HUES64 (cell line): ENCODE results near the gene SIMC1.
"Not testable (repeated sequence)": the region's sequence is repeated elsewhere in the genome, so short reads cannot be mapped to it uniquely, and the experiment has no call there.

ENCODE experiments used
- H3K27ac ChIP-seq: 2 replicates; pipeline ENCODE4 v1.7.0; 2013; ENCODE audit warnings: low read depth, low read length, inconsistent platforms
- H3K27me3 ChIP-seq: 2 replicates; pipeline ENCODE4 v1.6.1; 2013; ENCODE audit warnings: mild to moderate bottlenecking, low read length; ENCODE audit not compliant: insufficient read depth
- H3K36me3 ChIP-seq: 2 replicates; pipeline ENCODE4 v1.6.1; 2013; ENCODE audit warnings: mild to moderate bottlenecking, low read length; ENCODE audit not compliant: insufficient read depth
- H3K4me1 ChIP-seq: 2 replicates; pipeline ENCODE4 v1.6.1; 2013; ENCODE audit warnings: mild to moderate bottlenecking, low read length, moderate library complexity; ENCODE audit not compliant: insufficient read depth
- H3K4me3 ChIP-seq: 2 replicates; pipeline ENCODE4 v1.5.1; 2013; ENCODE audit warnings: mild to moderate bottlenecking, low read length, moderate library complexity
- H3K9ac ChIP-seq: 2 replicates; pipeline ENCODE4 v1.6.1; 2013; ENCODE audit warnings: mild to moderate bottlenecking, low read depth, low read length
- H3K9me3 ChIP-seq: 2 replicates; pipeline ENCODE4 v1.6.1; 2013; ENCODE audit warnings: low read depth, low read length; ENCODE audit not compliant: insufficient read depth
- WGBS: fragments of 150-250, 120-280 bp; methylation state at CpG from one replicate; pipeline ENCODE4 v1.1.7; 2013; ENCODE audit warnings: missing lambda C conversion rate; 5-methylcytosine and 5-hydroxymethylcytosine counted together

The SIMC1 gene

GRCh38 chr5:176253370-176254065, 15.3 kb downstream of the SIMC1 start:
- H3K36me3 ChIP-seq, H3K9me3 ChIP-seq, H3K27me3 ChIP-seq, H3K27ac ChIP-seq, H3K4me1 ChIP-seq, H3K4me3 ChIP-seq, H3K9ac ChIP-seq: not testable (repeated sequence)
- 89% methylated on average over 5 of the region's 8 CpGs for WGBS

- not testable (repeated sequence) for H3K27ac ChIP-seq, H3K9me3 ChIP-seq, H3K27me3 ChIP-seq, H3K4me1 ChIP-seq, H3K4me3 ChIP-seq, H3K9ac ChIP-seq, H3K36me3 ChIP-seq
- WGBS, result no CpG with 5 or more reads among the region's 2 CpGs
These were observed 15.8 kb downstream of the SIMC1 start for GRCh38 chr5:176254066-176254393.

- H3K36me3 ChIP-seq, H3K27ac ChIP-seq, H3K27me3 ChIP-seq, H3K9me3 ChIP-seq, H3K4me1 ChIP-seq, H3K4me3 ChIP-seq, H3K9ac ChIP-seq: not testable (repeated sequence)
- 91% methylated on average over 1 of the region's 5 CpGs for WGBS
These were observed 19.8 kb downstream of the SIMC1 start for GRCh38 chr5:176257871-176258505.

GRCh38 chr5:176260682-176261081, 22.5 kb downstream of the SIMC1 start:
- H3K9me3 ChIP-seq, H3K4me3 ChIP-seq, H3K27me3 ChIP-seq, H3K4me1 ChIP-seq, H3K36me3 ChIP-seq, H3K9ac ChIP-seq, H3K27ac ChIP-seq: not testable (repeated sequence)
- 98% methylated on average over 3 of the region's 5 CpGs for WGBS

- not testable (repeated sequence) for H3K9me3 ChIP-seq, H3K27me3 ChIP-seq, H3K36me3 ChIP-seq, H3K9ac ChIP-seq, H3K27ac ChIP-seq, H3K4me1 ChIP-seq, H3K4me3 ChIP-seq
- no CpG with 5 or more reads among the region's 1 CpG for WGBS
These were observed 28.2 kb downstream of the SIMC1 start for GRCh38 chr5:176266448-176266847.

DNA sequence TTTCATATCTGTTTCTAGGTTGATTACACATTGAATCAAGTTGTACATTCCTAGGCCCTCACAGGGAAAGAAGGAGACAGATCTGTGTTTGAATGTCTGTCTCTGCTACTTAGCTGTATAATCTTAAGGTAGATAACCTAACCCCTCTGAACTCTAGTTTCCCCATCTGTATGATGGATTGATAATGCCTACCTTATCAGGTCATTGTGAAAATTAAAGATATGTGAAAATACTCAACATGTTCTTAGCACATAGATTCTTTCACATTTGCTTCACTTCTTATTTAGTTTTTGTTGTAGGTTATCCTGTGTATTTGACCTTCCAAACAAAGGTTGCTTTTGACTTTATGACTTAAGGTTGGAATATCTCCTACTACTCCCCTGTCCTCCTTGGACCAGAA, 50.8 kb downstream of the SIMC1 start:
- not testable (repeated sequence) for H3K36me3 ChIP-seq, H3K27me3 ChIP-seq, H3K9ac ChIP-seq, H3K4me1 ChIP-seq, H3K9me3 ChIP-seq, H3K4me3 ChIP-seq, H3K27ac ChIP-seq

GRCh38 chr5:176290057-176290840, 52.0 kb downstream of the SIMC1 start:
- H3K27me3 ChIP-seq, H3K27ac ChIP-seq, H3K36me3 ChIP-seq, H3K4me3 ChIP-seq, H3K4me1 ChIP-seq, H3K9me3 ChIP-seq, H3K9ac ChIP-seq: not testable (repeated sequence)
- WGBS, result 92% methylated on average over 14 of the region's 14 CpGs

GRCh38 chr5:176305356-176305755, 67.1 kb downstream of the SIMC1 start:
- H3K4me3 ChIP-seq, H3K27me3 ChIP-seq, H3K27ac ChIP-seq, H3K4me1 ChIP-seq, H3K9ac ChIP-seq: not testable (repeated sequence)
- 95% methylated on average over 12 of the region's 31 CpGs for WGBS
- H3K36me3 ChIP-seq, result peaks cover 34% of the 10 kb centered on the region
- peaks cover 12% of the 10 kb centered on the region for H3K9me3 ChIP-seq

GRCh38 chr5:176317534-176318374, 79.5 kb downstream of the SIMC1 start:
- Histone ChIP-seq H3K36me3 (peaks cover 22% of the 10 kb centered on the region), H3K27ac (no peak overlapping the region), H3K4me3 (no peak overlapping the region), H3K27me3 (no peaks in the 10 kb centered on the region), H3K9me3 (no peaks in the 10 kb centered on the region), H3K9ac (no peak overlapping the region), H3K4me1 (no peaks in the 10 kb centered on the region)
- 94% methylated on average over 6 of the region's 7 CpGs for WGBS

DNA sequence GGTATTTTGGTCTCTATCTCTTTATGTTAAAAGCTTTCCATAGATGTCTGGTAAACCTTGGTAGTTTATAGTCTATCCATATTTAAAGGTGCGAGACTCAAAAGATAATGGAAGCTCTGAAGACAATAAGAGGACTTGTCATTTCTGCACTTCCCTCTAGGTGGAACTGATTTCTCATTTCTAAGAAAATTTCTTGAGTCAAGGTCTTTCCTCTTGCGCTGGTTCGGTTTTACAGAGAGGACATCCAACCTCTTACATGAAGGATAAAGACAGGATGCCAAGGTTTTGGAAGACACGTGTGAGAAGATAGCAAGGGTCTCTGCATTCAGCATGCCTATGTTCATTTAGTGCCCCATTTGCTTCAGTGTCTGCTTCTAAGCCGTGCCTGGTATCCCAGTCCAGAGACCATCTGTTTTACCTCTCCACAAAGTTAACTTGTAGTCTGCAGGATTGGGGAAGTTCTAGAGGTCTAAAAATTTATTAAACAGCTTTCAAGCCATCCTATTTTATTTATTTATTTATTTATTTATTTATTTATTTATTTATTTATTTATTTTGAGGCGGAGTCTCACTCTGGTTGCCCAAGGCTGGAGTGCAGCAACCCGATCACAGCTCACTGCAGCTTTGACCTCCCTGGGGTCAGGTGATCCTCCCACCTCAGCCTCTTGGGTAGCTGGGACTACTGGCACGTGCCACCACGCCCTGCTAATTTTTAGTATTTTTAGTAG, 81.8 kb downstream of the SIMC1 start:
- peaks cover 28% of the 10 kb centered on the region for H3K36me3 ChIP-seq
- H3K4me3 ChIP-seq, result no peak overlapping the region

More for the DNA sequence above, 81.8 kb downstream of the SIMC1 start:
- 90% methylated on average over 9 of the region's 9 CpGs for WGBS
- H3K9me3 ChIP-seq, result no peaks in the 10 kb centered on the region
- no peak overlapping the region for H3K9ac ChIP-seq
- no peaks in the 10 kb centered on the region for H3K4me1 ChIP-seq
- H3K27ac ChIP-seq, result no peak overlapping the region
- H3K27me3 ChIP-seq, result no peaks in the 10 kb centered on the region
